SH-SY5Y (cell line): ENCODE measurements around the gene XDH.

Experiments used
- GATA2 ChIP-seq: IDR thresholded peaks from 2 replicates; pipeline ENCODE4 v1.6.1; 2011; ENCODE audit warnings: mild to moderate bottlenecking, low read depth, low read length
- GATA3 ChIP-seq: IDR thresholded peaks from 2 replicates; pipeline ENCODE4 v1.6.1; 2011; ENCODE audit warnings: low read depth, mild to moderate bottlenecking, low read length, moderate library complexity

DNA sequence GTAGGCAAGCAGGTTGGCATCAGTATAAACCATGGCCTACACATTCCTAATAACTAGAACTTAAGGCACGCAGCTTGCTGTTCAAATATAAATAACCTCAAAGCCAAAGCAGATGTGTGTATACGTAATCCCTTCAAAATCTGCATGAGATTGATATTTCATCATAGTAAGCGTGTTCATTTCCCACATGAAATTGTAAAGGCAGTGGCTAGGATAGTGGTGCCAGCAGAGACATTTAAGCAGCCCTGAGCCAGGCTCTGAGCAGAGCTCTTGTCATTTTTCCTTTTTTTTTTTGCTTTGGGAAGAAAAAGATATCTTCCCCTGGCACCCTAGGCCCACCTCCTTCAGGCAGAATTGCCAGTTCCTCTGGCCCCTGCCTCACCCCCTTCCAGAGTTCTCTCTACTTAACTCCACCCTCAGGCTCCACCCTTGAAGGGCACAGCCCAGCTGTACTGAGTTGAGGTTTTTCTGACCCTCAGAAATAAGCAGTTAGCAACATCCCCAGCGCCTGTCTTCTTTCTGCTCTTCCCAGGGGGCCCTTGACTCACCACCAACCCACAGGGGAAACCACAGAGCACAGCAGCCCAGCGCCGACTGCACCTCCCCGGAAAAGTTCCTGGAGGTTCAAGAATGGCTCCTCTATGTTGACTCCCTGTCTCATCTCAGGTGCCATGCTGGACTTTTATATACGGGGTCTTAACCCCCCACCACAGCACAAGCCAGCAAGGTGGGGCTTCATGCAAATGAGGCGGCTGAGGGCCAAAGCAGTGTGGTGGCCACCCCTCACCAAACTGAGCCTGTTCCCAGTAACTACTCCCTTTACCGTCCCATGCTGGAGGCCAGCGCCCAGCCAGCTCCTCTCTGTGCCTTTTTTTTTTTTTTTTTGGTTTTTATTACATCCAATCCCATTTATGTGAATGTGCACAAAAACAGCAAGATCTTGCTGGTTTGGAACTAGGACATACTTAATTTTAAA lies 95.9 kb downstream of the XDH start:
- TF ChIP-seq GATA2 (no peak), GATA3 (no peak)
